Non-pigmented ciliary epithelial cell (primary cell): ENCODE measurements around the gene FZR1.

Source experiments
- DNase-seq: peaks from one replicate; pipeline ENCODE4 v3.0.0-alpha.2; 2010; ENCODE audit warnings: low read depth

Gene FZR1

GRCh38 chr19:3474010-3474409, 32.1 kb upstream of the FZR1 start:
- no peak for DNase-seq

GRCh38 chr19:3474614-3475013, 31.5 kb upstream of the FZR1 start:
- no peak for DNase-seq

GRCh38 chr19:3475449-3475848, 30.7 kb upstream of the FZR1 start:
- DNase-seq = no peak

- DNase-seq = no peak
Observed at GRCh38 chr19:3476830-3477229, 29.3 kb upstream of the FZR1 start.

GRCh38 chr19:3477506-3477905, 28.6 kb upstream of the FZR1 start:
- DNase-seq = no peak

DNA sequence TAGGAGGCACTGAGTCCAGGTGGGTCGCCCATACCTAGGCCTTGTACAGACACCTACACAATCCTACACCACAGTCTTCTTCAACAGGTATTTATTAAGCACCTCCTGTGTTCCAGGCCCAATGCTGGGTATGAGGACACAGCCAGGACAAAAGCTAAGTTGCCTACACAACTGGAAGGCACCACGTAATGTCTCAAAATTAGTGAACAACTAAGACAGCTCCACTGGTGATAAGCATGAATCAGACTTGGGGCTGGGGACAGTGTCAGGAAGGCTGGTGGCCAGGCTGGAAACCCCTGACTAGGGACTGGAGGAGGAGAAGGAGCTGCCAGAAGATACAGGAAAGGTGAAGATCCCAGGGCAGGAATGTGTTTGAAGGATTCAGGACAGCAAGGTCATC, 28.2 kb upstream of the FZR1 start:
- DNase-seq = no peak

GRCh38 chr19:3478409-3479176, 27.5 kb upstream of the FZR1 start:
- DNase-seq = no peak

DNA sequence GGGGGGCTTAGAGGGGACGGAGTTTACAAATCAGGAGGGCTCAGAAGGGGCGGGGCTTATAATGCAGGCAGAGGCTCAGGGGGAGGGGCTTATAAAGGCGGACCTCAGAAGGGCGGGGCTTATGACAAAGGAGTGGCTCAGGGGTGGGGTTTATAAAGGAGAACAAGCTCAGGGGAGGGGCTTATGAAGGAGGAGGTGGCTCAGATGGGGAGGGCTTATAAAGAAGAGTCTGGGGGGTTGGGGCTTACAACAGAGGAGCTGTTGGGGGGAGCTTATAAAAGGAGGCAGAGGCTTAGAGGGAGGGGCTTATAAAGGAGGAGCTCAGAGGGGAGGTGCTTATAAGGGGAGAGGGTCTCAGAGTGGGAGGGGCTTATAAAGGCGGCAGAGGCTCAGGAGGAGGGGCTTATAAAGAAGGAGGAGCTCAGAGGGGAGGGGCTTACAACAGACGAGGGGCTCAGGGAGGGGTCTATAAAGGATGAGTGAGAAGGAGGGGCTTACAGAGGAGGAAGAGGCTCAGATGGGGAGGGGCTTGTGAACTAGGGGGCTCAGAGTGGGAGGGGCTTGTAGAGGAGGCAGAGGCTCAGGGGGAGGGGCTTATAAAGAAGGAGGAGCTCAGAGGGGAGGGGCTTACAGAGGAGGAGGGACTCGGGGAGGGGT, 26.8 kb upstream of the FZR1 start:
- DNase-seq = no peak

GRCh38 chr19:3479834-3480215, 26.3 kb upstream of the FZR1 start:
- DNase-seq = no peak

GRCh38 chr19:3480383-3481091, 25.6 kb upstream of the FZR1 start, which contains the start of gene SMIM24:
TSS of gene SMIM24 (minus strand) at chr19:3480525. CDS start at chr19:3480463, 62 bp downstream.
- no peak for DNase-seq

GRCh38 chr19:3481241-3482090, 24.6 kb upstream of the FZR1 start:
- DNase-seq = no peak

DNA sequence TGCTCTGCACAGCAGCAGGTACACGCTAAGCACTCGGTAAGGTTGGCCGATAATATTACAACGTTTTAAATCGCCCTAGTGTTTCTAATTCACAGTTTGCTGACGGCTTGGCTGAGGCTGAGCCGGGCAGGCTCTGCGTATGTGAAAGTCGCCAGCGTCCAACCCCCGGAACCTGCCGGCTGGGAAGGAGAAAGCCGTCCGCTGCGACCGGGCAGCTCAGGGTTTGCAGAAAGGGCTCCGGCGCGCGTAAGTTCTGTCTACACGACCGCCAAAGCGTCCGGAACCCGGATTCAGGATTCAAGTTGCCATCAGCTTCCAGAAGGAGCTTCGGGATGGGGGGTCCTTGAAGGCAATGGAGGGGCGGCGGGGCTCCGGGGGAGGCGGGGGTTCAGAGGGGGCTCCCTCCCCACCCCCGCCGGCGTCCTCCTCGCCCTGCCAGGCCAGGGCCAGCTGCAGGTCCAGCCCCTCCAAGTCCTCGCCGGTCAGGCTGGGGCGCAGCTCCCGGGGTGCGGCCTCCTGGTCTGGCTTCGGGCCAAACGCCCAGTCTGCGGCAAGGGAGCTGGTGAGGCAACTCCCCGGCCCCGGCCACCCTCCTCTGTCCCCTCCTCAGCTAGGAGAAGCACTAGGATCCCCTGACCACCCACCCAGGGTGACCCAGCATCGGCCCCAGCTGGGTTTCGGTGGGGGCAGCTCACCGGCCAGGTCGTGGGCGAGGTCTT, 23.4 kb upstream of the FZR1 start:
- no peak for DNase-seq

DNA sequence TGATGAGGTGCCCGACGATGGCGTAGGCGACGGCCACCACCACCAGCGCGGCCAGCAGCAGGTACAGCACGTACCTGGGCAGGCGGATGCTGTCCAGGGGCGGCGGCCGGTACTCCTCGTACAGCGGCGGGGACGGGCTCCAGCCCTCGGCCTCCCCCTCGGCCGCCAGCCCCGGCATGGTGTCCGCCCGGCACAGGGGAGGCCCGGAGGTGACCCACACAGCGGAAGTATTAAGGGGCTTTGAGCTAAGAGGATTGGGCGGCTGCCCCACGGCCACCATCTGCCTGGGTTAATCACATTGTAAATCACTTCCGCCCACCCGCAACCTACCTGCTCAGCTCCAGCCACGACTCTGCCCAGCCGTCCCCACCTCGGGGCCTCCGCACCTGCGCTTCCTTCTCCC, 22.9 kb upstream of the FZR1 start, which contains the start of gene SMIM44:
Gene SMIM44, minus strand, starts transcription at position 216 of the 403 bp plus-strand sequence. Its CDS starts 38 bp downstream, at position 178.
- DNase-seq = no peak

DNA sequence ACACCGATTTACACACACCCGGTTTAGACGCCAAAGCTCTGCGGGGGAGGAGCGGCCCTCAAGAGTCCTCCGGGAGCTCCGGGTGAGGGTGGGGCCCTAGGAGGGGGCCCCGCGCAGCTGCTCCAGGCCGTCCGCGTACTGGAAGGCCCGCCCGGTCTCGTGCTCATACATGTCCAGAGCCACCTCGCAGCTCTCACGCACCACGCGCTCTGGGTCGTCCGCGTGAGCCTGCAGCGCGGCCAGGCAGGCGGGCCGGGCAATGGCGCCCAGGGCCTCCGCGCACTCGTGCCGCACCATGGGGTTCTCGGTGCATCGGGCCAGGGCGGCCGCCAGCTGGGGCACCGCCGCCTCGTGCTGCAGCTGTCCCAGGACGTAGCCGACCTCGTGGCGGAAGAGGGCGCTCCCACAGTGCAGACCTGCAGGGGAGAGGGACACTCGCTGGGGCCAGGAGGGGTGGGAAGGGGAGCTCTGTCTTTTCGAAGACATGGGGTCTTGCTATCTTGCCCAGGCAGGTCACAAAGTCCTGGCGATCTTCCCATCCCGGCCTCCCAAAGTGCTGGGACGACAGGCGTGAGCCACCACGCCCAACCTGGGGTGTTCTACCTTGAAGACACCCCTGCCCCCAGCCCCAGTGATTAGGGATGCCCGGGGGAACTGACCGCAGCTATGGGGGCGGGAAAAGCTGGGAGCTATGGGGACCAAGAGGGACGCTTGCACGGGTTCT, 14.6 kb upstream of the FZR1 start:
- no peak for DNase-seq

GRCh38 chr19:3492131-3492839, 13.8 kb upstream of the FZR1 start:
- no peak for DNase-seq

- no peak for DNase-seq
Observed at GRCh38 chr19:3492919-3493318, 13.2 kb upstream of the FZR1 start.

DNA sequence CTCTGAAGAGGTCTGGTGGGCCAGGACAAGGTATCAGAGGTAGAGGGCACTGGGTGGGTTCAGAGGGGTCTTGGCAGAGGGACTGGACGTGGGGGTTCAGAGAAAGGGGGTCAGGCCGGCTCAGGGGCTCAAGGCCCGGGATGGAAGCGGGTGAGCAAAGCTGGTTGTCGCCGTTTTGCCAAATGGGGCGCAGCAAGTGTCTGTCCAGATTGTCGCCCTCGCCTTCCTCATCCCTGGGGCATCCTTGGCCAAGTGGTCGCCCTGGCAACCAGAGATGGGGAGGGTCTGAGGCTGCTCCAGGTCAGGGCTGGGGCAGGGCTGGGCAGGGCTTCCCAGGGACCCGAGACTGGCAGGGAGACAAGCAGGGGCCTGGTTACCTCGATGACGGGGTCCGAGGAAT, 12.5 kb upstream of the FZR1 start:
- DNase-seq = no peak

GRCh38 chr19:3494051-3494450, 12.1 kb upstream of the FZR1 start:
- DNase-seq = no peak

- no peak for DNase-seq
Observed at GRCh38 chr19:3494559-3494958, 11.6 kb upstream of the FZR1 start.
